GM20000 (cell line): ENCODE measurements around the gene COL23A1.

Experiments used
- DNase-seq: peaks from one replicate; pipeline ENCODE4 v3.0.0; 2012; ENCODE audit warnings: low spot score
- CTCF ChIP-seq: IDR thresholded peaks from 2 replicates; pipeline ENCODE4 v1.5.1; 2012; ENCODE audit warnings: mild to moderate bottlenecking, control low read depth; ENCODE audit errors: extremely low read depth, missing control alignments

The COL23A1 gene

GRCh38 chr5:178422400-178422775 lies 167.8 kb downstream of the COL23A1 start:
- TF ChIP-seq CTCF: no peak
- DNase-seq: no peak

- no peak for TF ChIP-seq CTCF
Measured at GRCh38 chr5:178421699-178422399, 168.3 kb downstream of the COL23A1 start.

GRCh38 chr5:178421128-178421527 lies 169.1 kb downstream of the COL23A1 start:
- no peak for TF ChIP-seq CTCF
- DNase-seq: no peak

More at GRCh38 chr5:178421699-178422399, 168.3 kb downstream of the COL23A1 start:
- no peak for DNase-seq

- no peak for DNase-seq
- no peak for TF ChIP-seq CTCF
Measured at GRCh38 chr5:178420354-178420781, 169.8 kb downstream of the COL23A1 start.

- DNase-seq: no peak
- TF ChIP-seq CTCF: no peak
Measured at GRCh38 chr5:178419651-178420050, 170.5 kb downstream of the COL23A1 start.

- no peak for DNase-seq
Measured at GRCh38 chr5:178419196-178419595, 171.0 kb downstream of the COL23A1 start.

GRCh38 chr5:178418471-178419010 lies 171.7 kb downstream of the COL23A1 start:
- no peak for TF ChIP-seq CTCF
- DNase-seq: no peak

More at GRCh38 chr5:178419196-178419595, 171.0 kb downstream of the COL23A1 start:
- TF ChIP-seq CTCF: no peak
